K562 (cell line): ENCODE measurements around the gene PLCB3. TPM values are rescaled to one million over a fixed set of nuclear protein-coding genes. Genes with fewer than 3 reads are reported as not detected.

Source experiments
- ATAC-seq: fragments of 200-7000 bp; cut with Tn5 transposase; 3 replicates; pipeline ENCODE4 v1.9.1; 2020; ENCODE audit warnings: moderate library complexity
- BruUV-seq: library from RNA; stranded (reverse); fragments of 400-500 nt; replicated peaks from 2 replicates; lab custom pipeline; 2021; lab: Mats Ljungman, UMichigan
- CTCF ChIA-PET: fragments of 300-600 bp; formaldehyde crosslinking; extraction: SDS; loops from one replicate; lab custom pipeline; 2021; ENCODE audit warnings: low intra/inter-chr PET ratio; lab: Yijun Ruan, JAX
- POLR2A ChIA-PET: fragments of 300-600, 350-650 bp; sonication (Branson Sonifier 250); formaldehyde crosslinking; extraction: SDS; loops from one replicate; lab custom pipeline; 2021; ENCODE audit warnings: antibody characterized with exemption, inconsistent platforms; lab: Yijun Ruan, JAX
- DNase-seq, 4 experiments: peaks; one replicate each; pipeline versions ENCODE4 v3.0.0 to v3.0.0-alpha.2; 2011 to 2018; ENCODE audit warnings: low spot score in 3 of 4, mixed read lengths in 3 of 4; ENCODE audit errors: extremely low read depth in 1 of 4
- FAIRE-seq: peaks from 2 replicates; lab custom pipeline; 2011; peaks lifted over from hg19 to GRCh38; lab: Jason Lieb, UNC
- H2AFZ ChIP-seq: 2 replicates; pipeline ENCODE4 v1.6.0; 2011; ENCODE audit warnings: low read depth, low read length, control low read depth, inconsistent platforms
- H3K27ac ChIP-seq: fragments of 200-600 bp; 3 replicates; pipeline ENCODE4 v1.8.0; 2011; ENCODE audit warnings: low read depth, mild to moderate bottlenecking, control low read depth, inconsistent platforms, low read length, moderate library complexity, mixed read lengths; ENCODE audit errors: extremely low read depth
- H3K27me3 ChIP-seq, 2 experiments: fragments of 300-600 bp in 1 of 2; 2 replicates in 1 of 2; 3 replicates in 1 of 2; pipeline versions ENCODE4 v1.6.0 to v1.8.0; 2011; ENCODE audit warnings: inconsistent platforms in 2 of 2, low read length in 2 of 2, mild to moderate bottlenecking in 1 of 2, mixed read lengths in 1 of 2, moderate library complexity in 1 of 2; ENCODE audit not compliant: control insufficient read depth in 2 of 2, insufficient read depth in 2 of 2
- H3K36me3 ChIP-seq: fragments of 300-600 bp; 3 replicates; pipeline ENCODE4 v1.8.0; 2011; ENCODE audit warnings: mild to moderate bottlenecking, low read length, inconsistent platforms; ENCODE audit not compliant: control insufficient read depth, insufficient read depth
- H3K4me1 ChIP-seq, 2 experiments: fragments of 200-600 bp in 1 of 2; replicated peaks in 1 of 2; 2 replicates in 1 of 2; 3 replicates in 1 of 2; pipeline versions ENCODE4 v1.5.1 to v1.8.0; 2011; ENCODE audit warnings: inconsistent platforms in 2 of 2, low read length in 2 of 2, mild to moderate bottlenecking in 1 of 2, mixed read lengths in 1 of 2, moderate library complexity in 1 of 2; ENCODE audit not compliant: control insufficient read depth in 2 of 2, insufficient read depth in 2 of 2
- H3K4me2 ChIP-seq: 2 replicates; pipeline ENCODE4 v1.6.1; 2011; ENCODE audit warnings: low read length, control low read depth, inconsistent platforms, mixed read lengths; ENCODE audit not compliant: insufficient read depth
- H3K4me3 ChIP-seq: fragments of 200-600 bp; sonication (generic), shearing (Covaris generic); 2 replicates; pipeline ENCODE4 v1.5.1; 2016; ENCODE audit warnings: control low read depth, inconsistent platforms
- H3K79me2 ChIP-seq: fragments of 200-600 bp; 3 replicates; pipeline ENCODE4 v1.8.0; 2011; ENCODE audit warnings: low read length, inconsistent platforms; ENCODE audit not compliant: control insufficient read depth, insufficient read depth
- H3K9ac ChIP-seq, 2 experiments: 2 replicates each; pipeline versions ENCODE4 v1.6.0 to v1.6.1; 2011; ENCODE audit warnings: low read depth in 2 of 2, low read length in 2 of 2, control low read depth in 1 of 2, inconsistent platforms in 1 of 2, mild to moderate bottlenecking in 1 of 2, mixed read lengths in 1 of 2; ENCODE audit not compliant: insufficient read depth in 1 of 2
- H3K9me1 ChIP-seq: one replicate; pipeline ENCODE4 v1.6.0; 2011; ENCODE audit warnings: inconsistent platforms, mild to moderate bottlenecking, low read length, moderate library complexity; ENCODE audit not compliant: control insufficient read depth, insufficient read depth
- H3K9me3 ChIP-seq: replicated peaks from 2 replicates; pipeline ENCODE4 v1.5.1; 2011; ENCODE audit warnings: low read depth, low read length, inconsistent platforms; ENCODE audit not compliant: control insufficient read depth, insufficient read depth
- H4K20me1 ChIP-seq: replicated peaks from 2 replicates; pipeline ENCODE4 v1.6.1; 2011; ENCODE audit warnings: low read length, inconsistent platforms, mixed read lengths; ENCODE audit not compliant: control insufficient read depth, insufficient read depth
- CEBPG ChIP-seq, 3 experiments: fragments of 200-800 bp in 1 of 3; sonication (Bioruptor generic) in 1 of 3; sonication (generic) in 1 of 3; formaldehyde crosslinking in 1 of 3; IDR thresholded peaks in 2 of 3; conservative IDR thresholded peaks in 1 of 3; 2 replicates each; pipeline versions ENCODE4 v1.6.1 to v1.8.0; 2016 to 2022; ENCODE audit warnings: missing compliant biosample characterization in 2 of 3, missing genetic modification characterization in 2 of 3, mild to moderate bottlenecking in 1 of 3, missing genetic modification reagents in 1 of 3
- CHAMP1 ChIP-seq: fragments of 450-650 bp; IDR thresholded peaks from 2 replicates; pipeline ENCODE4 v1.6.1; 2016; ENCODE audit warnings: mild to moderate bottlenecking
- CTCFL ChIP-seq: IDR thresholded peaks from 2 replicates; pipeline ENCODE4 v1.6.1; 2011; ENCODE audit warnings: borderline replicate concordance, low read depth, mild to moderate bottlenecking, moderate library complexity, low read length; ENCODE audit not compliant: insufficient read depth, poor library complexity, severe bottlenecking
- E2F6 ChIP-seq, 2 experiments: IDR thresholded peaks; 2 replicates each; pipeline ENCODE4 v1.6.1; 2011; ENCODE audit warnings: borderline replicate concordance in 1 of 2, control low read depth in 1 of 2, low read depth in 1 of 2, low read length in 1 of 2, mild to moderate bottlenecking in 1 of 2, mixed read lengths in 1 of 2, moderate library complexity in 1 of 2; ENCODE audit not compliant: insufficient read depth in 1 of 2, insufficient read length in 1 of 2, poor library complexity in 1 of 2, severe bottlenecking in 1 of 2; ENCODE audit errors: extremely low read depth in 1 of 2
- GATAD2A ChIP-seq: fragments of 450-650 bp; IDR thresholded peaks from 2 replicates; pipeline ENCODE4 v1.6.1; 2017
- HMGN3 ChIP-seq: IDR thresholded peaks from 2 replicates; pipeline ENCODE4 v1.6.1; 2011; ENCODE audit warnings: borderline replicate concordance, low read depth, mild to moderate bottlenecking, mixed read lengths, low read length; ENCODE audit not compliant: insufficient read length; ENCODE audit errors: extremely low read depth
- MAFF ChIP-seq: IDR thresholded peaks from 2 replicates; pipeline ENCODE4 v1.6.1; 2012; ENCODE audit warnings: low read length, improper control_type of control experiment
- MIER1 ChIP-seq: fragments of 450-650 bp; IDR thresholded peaks from 2 replicates; pipeline ENCODE4 v1.6.1; 2016; ENCODE audit warnings: antibody characterized with exemption, mild to moderate bottlenecking, low read depth
- NFE2L1 ChIP-seq: fragments of 450-650 bp; IDR thresholded peaks from 2 replicates; pipeline ENCODE4 v1.6.1; 2016; ENCODE audit warnings: missing genetic modification characterization, low read depth, mild to moderate bottlenecking, missing compliant biosample characterization, moderate library complexity, borderline replicate concordance
- STAT6 ChIP-seq: sonication (generic); formaldehyde crosslinking; IDR thresholded peaks from 2 replicates; pipeline ENCODE4 v1.8.1; 2023; ENCODE audit warnings: mild to moderate bottlenecking, missing genetic modification reagents
- ZNF174 ChIP-seq: fragments of 250-450 bp; sonication (Bioruptor Pico); IDR thresholded peaks from 2 replicates; pipeline ENCODE4 v1.4.0; 2020; ENCODE audit warnings: mild to moderate bottlenecking
- WGBS: fragments of 100-300 bp; shearing (Covaris generic); methylation state at CpG from one replicate; pipeline ENCODE4 v1.1.6; 2016; ENCODE audit warnings: low coverage, mixed read lengths; ENCODE audit not compliant: insufficient coverage; ENCODE audit errors: missing lambda C conversion rate; 5-methylcytosine and 5-hydroxymethylcytosine counted together
- in situ Hi-C: fragments of 300-500 bp; cut with MboI; formaldehyde crosslinking; loops from 4 replicates; pipeline ENCODE4 v1.15.0; 2018; ENCODE audit warnings: inconsistent platforms, mixed read lengths
- intact Hi-C: fragments of 100-400 bp; cut with micrococcal nuclease; formaldehyde crosslinking; loops from 2 replicates; pipeline ENCODE4 v1.14.2; 2022
- polyA plus RNA-seq, 8 experiments: library from polyadenylated mRNA; depleted of rRNA in 4 of 8; stranded (reverse) in 5 of 8; unstranded in 3 of 8; fragments of >200 nt; fragmentation: Nextera tagmentation in 2 of 8; fragmentation: Illumina TruSeq in 1 of 8; extraction: Ambion mirVana in 2 of 8; extraction: Trizol in 1 of 8; gene quantifications; 2 replicates each; pipeline versions ENCODE4 v1.2.1 to v1.2.3, GENCODE V29; 2011 to 2014; ENCODE audit warnings: inconsistent platforms in 1 of 8, missing spikeins in 1 of 8
- total RNA-seq, 7 experiments: library from RNA; depleted of rRNA in 6 of 7; stranded (reverse); fragments of >200 nt in 6 of 7; fragmentation: Illumina TruSeq in 2 of 7; extraction: Trizol in 2 of 7; gene quantifications; 2 replicates each; pipeline versions ENCODE4 v1.2.1 to v1.2.3, GENCODE V29; 2011 to 2021; ENCODE audit warnings: low replicate concordance in 1 of 7

The PLCB3 gene
- total and polyA plus RNA-seq, 9 of the 15 experiments (the other 6 are each of a cell fraction or from before 2014, with no cell fraction given), result 0.31 to 44.8 (median 14.6) TPM

GRCh38 chr11:64204464-64204989 is 46.8 kb upstream of the PLCB3 start:
- ChIA-PET CTCF (interaction anchor here (0.7 to 2.6 kb wide), 5 partner anchors 65 to 164 kb away, joined by 4 to 11 read pairs (median 9); no protein-coding TSS in a partner anchor), POLR2A (interaction anchor here (0.6 to 8.2 kb wide), 9 partner anchors 14 to 152 kb away, joined by 3 to 77 read pairs (median 6); partner anchors contain the start of genes CATSPERZ, ESRRA, NUDT22 and TRPT1)
- DNase-seq (peak; percentile 79 to 96 (median 86)), ATAC-seq (peak; percentile 63), FAIRE-seq (peak; percentile 97)
- no peaks in the 10 kb centered on the region for H3K27me3 ChIP-seq
- H3K4me3 ChIP-seq, result no peak overlapping the region
- in situ Hi-C loops, result no loop called here
- peaks cover 36 to 60% of the 10 kb centered on the region in 2 experiments for H3K4me1 ChIP-seq
- H3K9me3 ChIP-seq, result no peaks in the 10 kb centered on the region
- peaks cover 89% of the 10 kb centered on the region for H3K36me3 ChIP-seq
- peak overlapping the region; percentile 29; the same call in 2 of the 3 replicates for H3K27ac ChIP-seq
- H2AFZ ChIP-seq, result no peak overlapping the region
- H3K9ac ChIP-seq, result peak overlapping the region in 1 of 2 experiments; percentile 49; a peak in 1 of 4 replicates
- intact Hi-C loops, result loop anchor here (1.0 kb wide), 2 partner anchors 66 to 100 kb away; no protein-coding TSS in a partner anchor
- H3K9me1 ChIP-seq, result peaks cover 8% of the 10 kb centered on the region
- H4K20me1 ChIP-seq, result no peaks in the 10 kb centered on the region; the same call in 1 of the 2 replicates
- no peak overlapping the region for H3K4me2 ChIP-seq
- no TSS peak for BruUV-seq
- 21% methylated on average over 7 of the region's 7 CpGs for WGBS
- peaks cover 40% of the 10 kb centered on the region for H3K79me2 ChIP-seq
- TF ChIP-seq STAT6 (CRISPR knock-in tag) (no peak), CTCFL (no peak), MIER1 (no peak), GATAD2A (no peak), ZNF174 (no peak), HMGN3 (no peak), E2F6 (IDR thresholded peaks at IDR 0.05; ENCODE audit: borderline replicate concordance in 1 of 2, extremely low read depth in 1 of 2, insufficient read depth in 1 of 2, insufficient read length in 1 of 2, low read depth in 1 of 2, low read length in 1 of 2, poor library complexity in 1 of 2, severe bottlenecking in 1 of 2) (no peak), CHAMP1 (no peak), CEBPG (CRISPR knock-in tag; IDR thresholded peaks at IDR 0.05) (no peak), CEBPG (tag; conservative IDR thresholded peaks at IDR 0.05 in 1 of 2, IDR thresholded peaks at IDR 0.05 in 1 of 2) (no peak), NFE2L1 (tag) (no peak), MAFF (no peak)
